Ascending aorta (tissue), 2 donors: ENCODE data around the gene NGFR. TPM values are rescaled to one million over a fixed set of nuclear protein-coding genes. Genes with fewer than 3 reads are reported as not detected.

Source experiments
- DNase-seq, 2 donors: peaks; one replicate each; pipeline ENCODE4 v3.0.0-alpha.2; 2019; ENCODE audit warnings: low spot score in 2 of 2
- H3K27ac ChIP-seq, 2 donors: fragments of 200-600 bp; sonication (generic); one replicate each; pipeline ENCODE4 v1.5.1; 2016 to 2017; ENCODE audit warnings: mild to moderate bottlenecking in 1 of 2
- H3K27me3 ChIP-seq: fragments of 200-600 bp; sonication (generic); one replicate; pipeline ENCODE4 v1.5.1; 2017
- H3K36me3 ChIP-seq, 2 donors: fragments of 200-600 bp; sonication (generic); one replicate each; pipeline ENCODE4 v1.5.1; 2016
- H3K4me1 ChIP-seq, 2 donors: fragments of 200-600 bp; sonication (generic); one replicate each; pipeline ENCODE4 v1.5.1; 2016 to 2017; ENCODE audit warnings: mild to moderate bottlenecking in 1 of 2
- H3K4me3 ChIP-seq, 2 donors: fragments of 200-600 bp; sonication (generic); one replicate each; pipeline ENCODE4 v1.5.1; 2016 to 2017; ENCODE audit warnings: mild to moderate bottlenecking in 1 of 2
- H3K9me3 ChIP-seq, 2 donors: fragments of 200-600 bp; sonication (generic); one replicate each; pipeline ENCODE4 v1.5.1; 2016
- CTCF ChIP-seq, 3 experiments: fragments of 200-600 bp in 2 of 3; fragments of 450-650 bp in 1 of 3; sonication (generic) in 2 of 3; IDR thresholded peaks; one replicate each; pipeline ENCODE4 v1.5.1; 2016 to 2019; ENCODE audit warnings: antibody characterized with exemption in 3 of 3, mild to moderate bottlenecking in 1 of 3, moderate library complexity in 1 of 3
- intact Hi-C: fragments of 100-400 bp; cut with DNase I; formaldehyde crosslinking; loops from one replicate; pipeline ENCODE4 v1.15.1; 2023
- total RNA-seq: library from RNA; depleted of rRNA; stranded (reverse); fragments of >200 nt; gene quantifications from one replicate; pipeline ENCODE4 v1.1.0, GENCODE V29; 2016

Gene NGFR
- total RNA-seq, 1 donor from 2014 or later, result 53.0 TPM

- no peaks in the 10 kb centered on the region for H3K9me3 ChIP-seq
- no peak for TF ChIP-seq CTCF (IDR thresholded peaks at IDR 0.05)
- no peak for DNase-seq
- intact Hi-C loops, result no loop called here
- H3K36me3 ChIP-seq, result no peaks in the 10 kb centered on the region
- H3K27ac ChIP-seq, result no peak overlapping the region
- H3K4me3 ChIP-seq, result no peak overlapping the region
- H3K4me1 ChIP-seq, result no peaks in the 10 kb centered on the region
- no peaks in the 10 kb centered on the region for H3K27me3 ChIP-seq
Measured at GRCh38 chr17:49506282-49506681, 11.2 kb downstream of the NGFR start.

GRCh38 chr17:49508061-49508865 lies 13.2 kb downstream of the NGFR start:
- H3K27me3 ChIP-seq, result no peaks in the 10 kb centered on the region
- no peak for DNase-seq
- H3K9me3 ChIP-seq, result no peaks in the 10 kb centered on the region
- no peaks in the 10 kb centered on the region for H3K36me3 ChIP-seq
- intact Hi-C loops, result no loop called here
- H3K4me3 ChIP-seq, result no peak overlapping the region
- TF ChIP-seq CTCF (IDR thresholded peaks at IDR 0.05), result no peak
- H3K4me1 ChIP-seq, result no peaks in the 10 kb centered on the region
- no peak overlapping the region for H3K27ac ChIP-seq

GRCh38 chr17:49508866-49509587 lies 13.9 kb downstream of the NGFR start:
- no peak for DNase-seq
- Histone ChIP-seq H3K27me3 (no peaks in the 10 kb centered on the region), H3K4me3 (no peak overlapping the region), H3K4me1 (no peaks in the 10 kb centered on the region), H3K27ac (no peak overlapping the region), H3K9me3 (no peaks in the 10 kb centered on the region), H3K36me3 (no peaks in the 10 kb centered on the region)
- intact Hi-C loops, result no loop called here
- TF ChIP-seq CTCF (IDR thresholded peaks at IDR 0.05), result no peak

GRCh38 chr17:49509588-49509917 lies 14.5 kb downstream of the NGFR start:
- Histone ChIP-seq H3K9me3 (no peaks in the 10 kb centered on the region), H3K27me3 (peaks cover 3% of the 10 kb centered on the region), H3K4me1 (peaks cover 2% of the 10 kb centered on the region in 2 donors), H3K36me3 (no peaks in the 10 kb centered on the region), H3K4me3 (no peak overlapping the region), H3K27ac (no peak overlapping the region)
- DNase-seq, result no peak
- TF ChIP-seq CTCF (IDR thresholded peaks at IDR 0.05), result no peak
- intact Hi-C loops, result no loop called here

- no peaks in the 10 kb centered on the region for H3K36me3 ChIP-seq
- no peak overlapping the region for H3K4me3 ChIP-seq
- peaks cover 8 to 9% of the 10 kb centered on the region in 2 donors for H3K4me1 ChIP-seq
- no peak for TF ChIP-seq CTCF (IDR thresholded peaks at IDR 0.05)
- H3K27ac ChIP-seq, result no peak overlapping the region
- no peaks in the 10 kb centered on the region for H3K9me3 ChIP-seq
- H3K27me3 ChIP-seq, result peaks cover 3% of the 10 kb centered on the region
- intact Hi-C loops, result no loop called here
- DNase-seq, result no peak
Measured at GRCh38 chr17:49510059-49510719, 15.1 kb downstream of the NGFR start.
